GM23338 (cell line): Measurements from ENCODE around the gene UQCC2. TPM values are rescaled to one million over a fixed set of nuclear protein-coding genes. Genes with fewer than 3 reads are reported as not detected.

ENCODE experiments used
- ATAC-seq: fragments of 200-7000 bp; cut with Tn5 transposase; 3 replicates; pipeline ENCODE4 v1.9.1; 2020
- DNase-seq: peaks from one replicate; pipeline ENCODE4 v3.0.0-alpha.2; 2015; ENCODE audit warnings: low spot score
- H2AFZ ChIP-seq: fragments of 200-600 bp; sonication (generic); 2 replicates; pipeline ENCODE4 v1.8.0; 2016; ENCODE audit warnings: antibody characterized with exemption, mild to moderate bottlenecking, moderate library complexity
- H3F3A ChIP-seq: fragments of 200-600 bp; sonication (generic); replicated peaks from 2 replicates; pipeline ENCODE4 v1.8.0; 2017; ENCODE audit warnings: antibody characterized with exemption, mixed run types, low read depth
- H3K27ac ChIP-seq: fragments of 200-600 bp; sonication (generic); 2 replicates; pipeline ENCODE4 v1.6.1; 2016; ENCODE audit warnings: low read depth
- H3K27me3 ChIP-seq: fragments of 200-600 bp; sonication (generic); 2 replicates; pipeline ENCODE4 v1.8.0; 2016; ENCODE audit warnings: mild to moderate bottlenecking, mixed run types, moderate library complexity; ENCODE audit not compliant: insufficient read depth
- H3K36me3 ChIP-seq: fragments of 200-600 bp; sonication (generic); 2 replicates; pipeline ENCODE4 v1.8.0; 2016; ENCODE audit warnings: mild to moderate bottlenecking; ENCODE audit not compliant: insufficient read depth
- H3K4me1 ChIP-seq: fragments of 200-600 bp; sonication (generic); 2 replicates; pipeline ENCODE4 v1.8.0; 2016; ENCODE audit warnings: mild to moderate bottlenecking, moderate library complexity; ENCODE audit not compliant: insufficient read depth
- H3K4me2 ChIP-seq: fragments of 200-600 bp; sonication (generic); 2 replicates; pipeline ENCODE4 v1.7.1; 2017; ENCODE audit warnings: mixed run types
- H3K4me3 ChIP-seq: fragments of 200-600 bp; sonication (generic); 2 replicates; pipeline ENCODE4 v1.6.1; 2016; ENCODE audit warnings: mixed run types
- H3K79me2 ChIP-seq: fragments of 200-600 bp; sonication (generic); replicated peaks from 2 replicates; pipeline ENCODE4 v1.8.0; 2017; ENCODE audit warnings: mild to moderate bottlenecking; ENCODE audit not compliant: insufficient read depth
- H3K9me2 ChIP-seq: fragments of 200-600 bp; sonication (generic); 2 replicates; pipeline ENCODE4 v1.8.0; 2017; ENCODE audit not compliant: insufficient read depth
- H4K20me1 ChIP-seq: fragments of 200-600 bp; sonication (generic); replicated peaks from 2 replicates; pipeline ENCODE4 v1.8.0; 2017; ENCODE audit warnings: mild to moderate bottlenecking; ENCODE audit not compliant: insufficient read depth
- H3K27ac Mint-ChIP-seq: 2 replicates; pipeline ENCODE4 v1.8.0; 2020; ENCODE audit warnings: inconsistent platforms, mild to moderate bottlenecking, moderate library complexity, mixed read lengths
- H3K27me3 Mint-ChIP-seq: 3 replicates; pipeline ENCODE4 v1.8.0; 2022; ENCODE audit warnings: low read depth, mild to moderate bottlenecking, moderate library complexity, mixed read lengths, inconsistent platforms; ENCODE audit not compliant: insufficient read depth, poor library complexity
- H3K36me3 Mint-ChIP-seq: 3 replicates; pipeline ENCODE4 v1.8.0; 2021; ENCODE audit warnings: low read depth, mild to moderate bottlenecking, inconsistent platforms, moderate library complexity, mixed read lengths
- H3K4me1 Mint-ChIP-seq: 3 replicates; pipeline ENCODE4 v1.8.0; 2020; ENCODE audit warnings: mild to moderate bottlenecking, inconsistent platforms, mixed read lengths
- H3K4me3 Mint-ChIP-seq: 3 replicates; pipeline ENCODE4 v1.8.0; 2021; ENCODE audit warnings: moderate library complexity, mild to moderate bottlenecking, inconsistent platforms, mixed read lengths
- H3K9me3 Mint-ChIP-seq: 3 replicates; pipeline ENCODE4 v1.8.0; 2020; ENCODE audit warnings: moderate library complexity, mild to moderate bottlenecking, inconsistent platforms, mixed read lengths
- CREB1 ChIP-seq: fragments of 250-450 bp; sonication (Bioruptor Pico); IDR thresholded peaks from 2 replicates; pipeline ENCODE4 v1.5.0; 2020; ENCODE audit warnings: low read depth, mild to moderate bottlenecking, moderate library complexity
- CTCF ChIP-seq, 2 experiments: fragments of 200-600 bp in 1 of 2; sonication (generic) in 1 of 2; conservative IDR thresholded peaks; 2 replicates each; pipeline versions ENCODE4 v1.5.1 to v1.6.1; 2016 to 2017; ENCODE audit warnings: antibody characterized with exemption in 2 of 2, low read depth in 2 of 2, mild to moderate bottlenecking in 2 of 2, moderate library complexity in 1 of 2
- ETS1 ChIP-seq: IDR thresholded peaks from 2 replicates; pipeline ENCODE4 v1.6.1; 2016; ENCODE audit warnings: antibody characterized with exemption
- EZH2 ChIP-seq: fragments of 200-600 bp; sonication (generic); IDR thresholded peaks from one replicate; pipeline ENCODE4 v1.8.0; 2017; ENCODE audit warnings: antibody characterized with exemption, mild to moderate bottlenecking, low read depth; ENCODE audit not compliant: unreplicated experiment
- EZH2phosphoT487 ChIP-seq: fragments of 200-600 bp; sonication (generic); IDR thresholded peaks from one replicate; pipeline ENCODE4 v1.8.1; 2018; ENCODE audit warnings: antibody characterized with exemption; ENCODE audit not compliant: unreplicated experiment
- JUNB ChIP-seq: IDR thresholded peaks from one replicate; pipeline ENCODE4 v1.6.1; 2016; ENCODE audit warnings: antibody characterized with exemption; ENCODE audit not compliant: unreplicated experiment
- NANOG ChIP-seq: IDR thresholded peaks from 2 replicates; pipeline ENCODE4 v1.6.1; 2016; ENCODE audit warnings: antibody characterized with exemption, borderline replicate concordance
- POLR2AphosphoS5 ChIP-seq: IDR thresholded peaks from 2 replicates; pipeline ENCODE4 v1.6.1; 2016; ENCODE audit warnings: antibody characterized with exemption, low read depth
- REST ChIP-seq: IDR thresholded peaks from one replicate; pipeline ENCODE4 v1.6.1; 2018; ENCODE audit warnings: antibody characterized with exemption; ENCODE audit not compliant: unreplicated experiment
- STAT1 ChIP-seq: IDR thresholded peaks from one replicate; pipeline ENCODE4 v1.6.1; 2016; ENCODE audit warnings: antibody characterized with exemption; ENCODE audit not compliant: unreplicated experiment
- ZNF114 ChIP-seq: fragments of 250-450 bp; sonication (Bioruptor Pico); IDR thresholded peaks from 2 replicates; pipeline ENCODE4 v1.5.0; 2020; ENCODE audit warnings: mild to moderate bottlenecking, moderate library complexity
- ZNF331 ChIP-seq: fragments of 250-450 bp; sonication (Bioruptor Pico); IDR thresholded peaks from 2 replicates; pipeline ENCODE4 v1.5.0; 2020; ENCODE audit warnings: low read depth, mild to moderate bottlenecking, moderate library complexity
- polyA plus RNA-seq: library from polyadenylated mRNA; unstranded; fragments of >200 nt; fragmentation: Nextera tagmentation; extraction: Ambion mirVana; gene quantifications from 2 replicates; pipeline ENCODE4 v1.2.1, GENCODE V29; 2016
- total RNA-seq: library from RNA; depleted of rRNA; stranded (reverse); fragments of >200 nt; shearing (Covaris generic); gene quantifications from 2 replicates; pipeline ENCODE4 v1.2.3, GENCODE V29; 2014
- TF ChIP-seq, protein P1 (sequence below): fragments of 250-450 bp; sonication (Bioruptor Pico); IDR thresholded peaks from 2 replicates; pipeline ENCODE4 v1.5.0; 2020; ENCODE audit warnings: mild to moderate bottlenecking, moderate library complexity

The UQCC2 gene
- total and polyA plus RNA-seq, 2 experiments from 2014 or later, result 48.9 to 379 TPM

DNA sequence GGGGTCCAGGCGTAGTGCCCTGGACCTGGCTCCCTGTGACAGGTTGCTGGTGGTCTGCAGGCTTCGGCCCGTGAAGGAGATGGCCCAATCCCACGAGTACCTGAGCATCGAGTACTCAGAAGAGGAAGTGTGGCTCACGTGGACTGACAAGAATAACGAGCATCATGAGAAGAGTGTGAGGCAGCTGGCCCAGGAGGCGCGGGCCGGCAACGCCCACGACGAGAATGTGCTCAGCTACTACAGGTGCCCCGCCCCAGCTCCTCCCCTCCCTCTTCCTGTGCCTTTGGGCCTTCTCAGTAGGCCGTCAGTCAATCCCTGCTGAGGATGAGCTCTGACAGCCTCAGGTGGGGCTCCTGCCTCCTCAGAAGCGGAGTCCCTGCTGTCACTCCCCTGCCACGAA, 42.6 kb downstream of the UQCC2 start:
- no peaks in the 10 kb centered on the region; the same call in 1 of the 2 replicates for H4K20me1 ChIP-seq
- no peak overlapping the region for H3K4me3 ChIP-seq
- Mint-ChIP-seq H3K4me1 (peaks cover 4% of the 10 kb centered on the region; the same call in 2 of the 3 replicates), H3K36me3 (peaks cover 26% of the 10 kb centered on the region), H3K27ac (no peak overlapping the region), H3K9me3 (no peaks in the 10 kb centered on the region), H3K27me3 (peaks cover 15% of the 10 kb centered on the region), H3K4me3 (no peak overlapping the region)
- no peaks in the 10 kb centered on the region for H3K79me2 ChIP-seq
- no peaks in the 10 kb centered on the region for H3F3A ChIP-seq
- H2AFZ ChIP-seq, result no peak overlapping the region
- no peak for ATAC-seq
- no peaks in the 10 kb centered on the region for H3K9me2 ChIP-seq
- TF ChIP-seq ZNF331 (CRISPR knock-in tag) (no peak), EZH2phosphoT487 (no peak), REST (no peak), ZNF114 (no peak), POLR2AphosphoS5 (no peak), JUNB (no peak), STAT1 (no peak), CREB1 (CRISPR knock-in tag) (no peak), EZH2 (no peak), CTCF (conservative IDR thresholded peaks at IDR 0.05; ENCODE audit: low read depth in 2 of 2) (no peak), NANOG (no peak), ETS1 (no peak)
- TF ChIP-seq, protein P1, sequence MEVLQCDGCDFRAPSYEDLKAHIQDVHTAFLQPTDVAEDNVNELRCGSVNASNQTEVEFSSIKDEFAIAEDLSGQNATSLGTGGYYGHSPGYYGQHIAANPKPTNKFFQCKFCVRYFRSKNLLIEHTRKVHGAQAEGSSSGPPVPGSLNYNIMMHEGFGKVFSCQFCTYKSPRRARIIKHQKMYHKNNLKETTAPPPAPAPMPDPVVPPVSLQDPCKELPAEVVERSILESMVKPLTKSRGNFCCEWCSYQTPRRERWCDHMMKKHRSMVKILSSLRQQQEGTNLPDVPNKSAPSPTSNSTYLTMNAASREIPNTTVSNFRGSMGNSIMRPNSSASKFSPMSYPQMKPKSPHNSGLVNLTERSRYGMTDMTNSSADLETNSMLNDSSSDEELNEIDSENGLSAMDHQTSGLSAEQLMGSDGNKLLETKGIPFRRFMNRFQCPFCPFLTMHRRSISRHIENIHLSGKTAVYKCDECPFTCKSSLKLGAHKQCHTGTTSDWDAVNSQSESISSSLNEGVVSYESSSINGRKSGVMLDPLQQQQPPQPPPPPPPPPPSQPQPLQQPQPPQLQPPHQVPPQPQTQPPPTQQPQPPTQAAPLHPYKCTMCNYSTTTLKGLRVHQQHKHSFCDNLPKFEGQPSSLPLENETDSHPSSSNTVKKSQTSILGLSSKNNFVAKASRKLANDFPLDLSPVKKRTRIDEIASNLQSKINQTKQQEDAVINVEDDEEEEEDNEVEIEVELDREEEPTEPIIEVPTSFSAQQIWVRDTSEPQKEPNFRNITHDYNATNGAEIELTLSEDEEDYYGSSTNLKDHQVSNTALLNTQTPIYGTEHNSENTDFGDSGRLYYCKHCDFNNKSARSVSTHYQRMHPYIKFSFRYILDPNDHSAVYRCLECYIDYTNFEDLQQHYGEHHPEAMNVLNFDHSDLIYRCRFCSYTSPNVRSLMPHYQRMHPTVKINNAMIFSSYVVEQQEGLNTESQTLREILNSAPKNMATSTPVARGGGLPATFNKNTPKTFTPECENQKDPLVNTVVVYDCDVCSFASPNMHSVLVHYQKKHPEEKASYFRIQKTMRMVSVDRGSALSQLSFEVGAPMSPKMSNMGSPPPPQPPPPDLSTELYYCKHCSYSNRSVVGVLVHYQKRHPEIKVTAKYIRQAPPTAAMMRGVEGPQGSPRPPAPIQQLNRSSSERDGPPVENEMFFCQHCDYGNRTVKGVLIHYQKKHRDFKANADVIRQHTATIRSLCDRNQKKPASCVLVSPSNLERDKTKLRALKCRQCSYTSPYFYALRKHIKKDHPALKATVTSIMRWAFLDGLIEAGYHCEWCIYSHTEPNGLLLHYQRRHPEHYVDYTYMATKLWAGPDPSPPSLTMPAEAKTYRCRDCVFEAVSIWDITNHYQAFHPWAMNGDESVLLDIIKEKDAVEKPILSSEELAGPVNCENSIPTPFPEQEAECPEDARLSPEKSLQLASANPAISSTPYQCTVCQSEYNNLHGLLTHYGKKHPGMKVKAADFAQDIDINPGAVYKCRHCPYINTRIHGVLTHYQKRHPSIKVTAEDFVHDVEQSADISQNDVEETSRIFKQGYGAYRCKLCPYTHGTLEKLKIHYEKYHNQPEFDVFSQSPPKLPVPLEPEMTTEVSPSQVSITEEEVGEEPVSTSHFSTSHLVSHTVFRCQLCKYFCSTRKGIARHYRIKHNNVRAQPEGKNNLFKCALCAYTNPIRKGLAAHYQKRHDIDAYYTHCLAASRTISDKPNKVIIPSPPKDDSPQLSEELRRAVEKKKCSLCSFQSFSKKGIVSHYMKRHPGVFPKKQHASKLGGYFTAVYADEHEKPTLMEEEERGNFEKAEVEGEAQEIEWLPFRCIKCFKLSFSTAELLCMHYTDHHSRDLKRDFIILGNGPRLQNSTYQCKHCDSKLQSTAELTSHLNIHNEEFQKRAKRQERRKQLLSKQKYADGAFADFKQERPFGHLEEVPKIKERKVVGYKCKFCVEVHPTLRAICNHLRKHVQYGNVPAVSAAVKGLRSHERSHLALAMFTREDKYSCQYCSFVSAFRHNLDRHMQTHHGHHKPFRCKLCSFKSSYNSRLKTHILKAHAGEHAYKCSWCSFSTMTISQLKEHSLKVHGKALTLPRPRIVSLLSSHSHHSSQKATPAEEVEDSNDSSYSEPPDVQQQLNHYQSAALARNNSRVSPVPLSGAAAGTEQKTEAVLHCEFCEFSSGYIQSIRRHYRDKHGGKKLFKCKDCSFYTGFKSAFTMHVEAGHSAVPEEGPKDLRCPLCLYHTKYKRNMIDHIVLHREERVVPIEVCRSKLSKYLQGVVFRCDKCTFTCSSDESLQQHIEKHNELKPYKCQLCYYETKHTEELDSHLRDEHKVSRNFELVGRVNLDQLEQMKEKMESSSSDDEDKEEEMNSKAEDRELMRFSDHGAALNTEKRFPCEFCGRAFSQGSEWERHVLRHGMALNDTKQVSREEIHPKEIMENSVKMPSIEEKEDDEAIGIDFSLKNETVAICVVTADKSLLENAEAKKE (CRISPR knock-in tag), result no peak
- H3K27ac ChIP-seq, result no peak overlapping the region
- no peaks in the 10 kb centered on the region; the same call in 1 of the 2 replicates for H3K36me3 ChIP-seq
- no peaks in the 10 kb centered on the region for H3K27me3 ChIP-seq
- no peak overlapping the region for H3K4me2 ChIP-seq
- DNase-seq, result no peak
- no peaks in the 10 kb centered on the region for H3K4me1 ChIP-seq
